Measurements from ENCODE around the gene MRPL16.

DNA sequence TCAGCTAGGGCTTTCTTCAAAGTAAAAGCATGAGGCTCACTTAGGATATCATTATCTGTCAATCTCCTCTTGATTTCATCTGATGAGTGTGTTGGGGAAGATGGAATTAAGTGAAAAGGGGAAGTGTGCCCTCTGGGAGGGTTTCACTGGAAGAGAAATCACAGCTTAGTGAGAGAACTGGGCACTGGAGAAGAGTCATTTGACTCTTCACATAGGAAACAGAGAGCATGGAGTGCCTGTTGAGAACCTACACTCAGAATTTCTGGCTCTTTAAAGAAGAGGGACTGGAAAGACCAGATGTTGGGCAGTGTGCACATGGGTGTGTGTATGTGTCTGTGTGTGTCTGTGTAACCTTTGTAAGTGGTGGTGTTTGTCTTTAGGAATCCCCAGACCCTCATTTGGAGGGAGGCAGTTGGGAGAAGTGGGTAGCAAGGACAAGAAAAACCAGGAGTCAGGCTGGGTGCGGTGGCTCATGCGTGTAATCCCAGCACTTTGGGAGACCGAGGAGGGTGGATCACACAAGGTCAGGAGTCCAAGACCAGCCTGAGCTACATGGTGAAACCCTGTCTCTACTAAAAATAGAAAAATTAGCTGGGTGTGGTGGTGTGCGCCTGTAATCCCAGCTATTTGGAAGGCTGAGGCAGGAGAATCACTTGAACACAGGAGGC lies 45.4 kb downstream of the MRPL16 start:
- TF ChIP-seq, protein P1, sequence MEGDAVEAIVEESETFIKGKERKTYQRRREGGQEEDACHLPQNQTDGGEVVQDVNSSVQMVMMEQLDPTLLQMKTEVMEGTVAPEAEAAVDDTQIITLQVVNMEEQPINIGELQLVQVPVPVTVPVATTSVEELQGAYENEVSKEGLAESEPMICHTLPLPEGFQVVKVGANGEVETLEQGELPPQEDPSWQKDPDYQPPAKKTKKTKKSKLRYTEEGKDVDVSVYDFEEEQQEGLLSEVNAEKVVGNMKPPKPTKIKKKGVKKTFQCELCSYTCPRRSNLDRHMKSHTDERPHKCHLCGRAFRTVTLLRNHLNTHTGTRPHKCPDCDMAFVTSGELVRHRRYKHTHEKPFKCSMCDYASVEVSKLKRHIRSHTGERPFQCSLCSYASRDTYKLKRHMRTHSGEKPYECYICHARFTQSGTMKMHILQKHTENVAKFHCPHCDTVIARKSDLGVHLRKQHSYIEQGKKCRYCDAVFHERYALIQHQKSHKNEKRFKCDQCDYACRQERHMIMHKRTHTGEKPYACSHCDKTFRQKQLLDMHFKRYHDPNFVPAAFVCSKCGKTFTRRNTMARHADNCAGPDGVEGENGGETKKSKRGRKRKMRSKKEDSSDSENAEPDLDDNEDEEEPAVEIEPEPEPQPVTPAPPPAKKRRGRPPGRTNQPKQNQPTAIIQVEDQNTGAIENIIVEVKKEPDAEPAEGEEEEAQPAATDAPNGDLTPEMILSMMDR (conservative IDR thresholded peaks at IDR 0.05) = no peak
- no peak for TF ChIP-seq ZFX (IDR thresholded peaks at IDR 0.05)
